Ureter (tissue), 1 donor: ENCODE measurements around the gene TCEAL8. TPM values are rescaled to one million over a fixed set of nuclear protein-coding genes. Genes with fewer than 3 reads are reported as not detected.
"Not testable (repeated sequence)": the region's sequence is repeated elsewhere in the genome, so short reads cannot be mapped to it uniquely, and the experiment has no call there.

ENCODE experiments used
- DNase-seq: peaks from one replicate; pipeline ENCODE4 v3.0.0-alpha.2; 2020; ENCODE audit warnings: low spot score
- total RNA-seq: library from RNA; stranded (reverse); gene quantifications from one replicate; pipeline ENCODE4 v1.2.4, GENCODE V29; 2023
- donor health status: DM: yes; HTN: yes; CAD: no.

TCEAL8 gene, protein sequence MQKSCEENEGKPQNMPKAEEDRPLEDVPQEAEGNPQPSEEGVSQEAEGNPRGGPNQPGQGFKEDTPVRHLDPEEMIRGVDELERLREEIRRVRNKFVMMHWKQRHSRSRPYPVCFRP
- total RNA-seq = 54.7 TPM

DNA sequence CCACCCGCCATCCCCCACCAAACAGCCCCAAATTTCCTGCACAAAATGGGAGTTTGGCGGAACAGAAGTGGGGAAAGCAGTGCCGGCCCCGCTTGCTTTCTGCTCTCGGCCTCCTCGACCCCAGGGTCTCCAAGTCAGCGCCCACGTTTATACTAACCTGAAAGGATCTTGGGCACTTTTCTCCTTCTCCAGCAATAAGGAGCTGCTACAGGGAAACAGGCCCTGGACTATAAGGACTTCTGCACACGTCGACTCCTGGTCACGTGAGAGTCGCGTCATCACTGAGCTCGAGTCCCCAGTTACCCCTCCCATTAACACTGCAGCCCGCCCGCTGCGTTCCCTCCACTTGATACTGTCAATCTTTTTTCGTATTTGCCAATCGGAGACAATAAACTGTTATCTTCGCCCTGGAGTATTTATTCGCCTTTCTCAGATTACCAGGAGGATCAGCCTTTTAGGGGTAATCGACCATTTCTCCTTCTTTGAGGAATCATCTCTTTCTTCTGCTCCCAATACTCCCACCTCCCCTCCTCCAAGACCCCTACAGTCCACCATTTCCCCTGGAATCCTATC is at the start of gene TCEAL8:
Gene TCEAL8 (minus strand): TSS at position 235 of the 573 bp plus-strand sequence. CDS start 1,176 bp downstream, outside the sequence.
- DNase-seq = peak; percentile 80

DNA sequence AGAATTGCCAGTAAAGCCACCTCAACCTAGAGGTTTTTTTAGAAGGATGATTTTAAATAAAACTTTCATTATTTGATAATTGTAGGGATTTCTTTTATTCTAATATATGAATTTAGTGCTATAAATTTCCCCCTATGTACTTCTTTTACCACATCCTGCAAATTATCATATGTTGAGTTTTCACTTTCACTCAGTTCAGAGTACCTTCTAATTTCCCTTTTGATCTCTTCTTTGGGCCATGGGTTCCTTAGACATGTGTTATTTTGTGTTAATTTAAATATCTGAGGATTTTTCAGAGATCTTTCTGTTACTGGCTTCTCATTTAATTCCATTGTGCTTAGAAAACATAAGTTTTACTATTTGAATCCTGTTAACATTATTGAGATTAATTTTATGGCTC is 49.8 kb upstream of the TCEAL8 start:
- no peak for DNase-seq

DNA sequence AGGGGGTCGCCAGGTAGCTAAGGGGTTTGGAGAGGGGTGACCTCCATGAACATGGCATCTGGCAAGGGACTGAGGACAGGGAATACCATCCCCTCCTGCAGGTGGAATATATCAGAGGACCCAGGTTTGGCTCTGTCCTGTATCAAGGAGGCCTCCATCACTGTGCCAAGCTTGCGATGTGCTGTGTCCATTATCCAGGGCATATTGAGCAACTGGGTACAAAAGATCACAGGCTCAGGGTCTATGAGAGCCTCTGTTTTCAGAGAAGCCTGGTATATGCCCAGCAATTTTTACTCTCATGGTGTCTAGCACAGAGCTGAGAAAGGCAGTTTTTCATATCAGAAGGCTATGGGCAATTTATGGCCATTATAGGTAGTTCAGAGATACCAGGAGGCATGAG is 38.2 kb upstream of the TCEAL8 start:
- DNase-seq = no peak

DNA sequence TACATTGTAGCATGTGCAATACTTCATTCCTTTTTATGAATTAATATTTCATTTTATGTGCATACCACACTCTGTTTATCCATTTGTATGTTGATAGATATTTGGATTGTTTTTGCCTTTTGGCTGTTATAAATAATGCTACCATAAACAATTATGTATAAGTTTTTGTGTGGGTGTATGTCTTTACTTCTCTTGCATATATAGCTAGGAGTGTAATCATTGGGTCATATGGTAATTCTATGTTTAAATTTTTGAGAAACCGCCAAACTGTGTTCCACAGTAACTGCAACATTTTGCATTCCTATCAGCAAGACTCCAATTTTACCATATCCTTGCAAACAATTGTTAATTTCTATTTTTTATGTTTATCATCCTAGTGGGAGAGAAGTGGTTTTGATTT is 24.7 kb upstream of the TCEAL8 start:
- DNase-seq = no peak

DNA sequence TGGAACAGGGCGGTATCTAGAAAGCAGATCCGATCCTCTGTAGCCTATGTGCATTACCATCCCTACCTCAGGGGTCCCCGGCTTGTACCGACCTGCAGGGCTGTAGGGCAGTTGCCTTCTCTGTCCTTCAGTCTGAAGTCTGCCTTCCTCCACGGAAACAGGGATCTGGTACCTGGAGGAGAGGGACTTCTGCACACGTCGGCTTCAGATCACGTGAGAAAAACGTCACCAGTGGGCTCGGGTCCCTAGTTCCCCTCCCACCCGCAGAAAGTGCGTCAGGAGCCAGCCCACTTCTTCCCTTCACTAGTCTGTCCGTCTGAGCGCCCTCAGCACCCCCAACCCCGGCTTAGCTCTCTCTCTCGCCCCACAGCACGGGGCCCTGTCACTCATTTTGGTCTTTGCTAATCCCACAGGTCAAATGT is 21.6 kb upstream of the TCEAL8 start, which contains the start of gene TCEAL5:
Gene TCEAL5 (minus strand): TSS at position 170 of the 422 bp plus-strand sequence. CDS start 2,187 bp downstream, outside the sequence.
- no peak for DNase-seq

DNA sequence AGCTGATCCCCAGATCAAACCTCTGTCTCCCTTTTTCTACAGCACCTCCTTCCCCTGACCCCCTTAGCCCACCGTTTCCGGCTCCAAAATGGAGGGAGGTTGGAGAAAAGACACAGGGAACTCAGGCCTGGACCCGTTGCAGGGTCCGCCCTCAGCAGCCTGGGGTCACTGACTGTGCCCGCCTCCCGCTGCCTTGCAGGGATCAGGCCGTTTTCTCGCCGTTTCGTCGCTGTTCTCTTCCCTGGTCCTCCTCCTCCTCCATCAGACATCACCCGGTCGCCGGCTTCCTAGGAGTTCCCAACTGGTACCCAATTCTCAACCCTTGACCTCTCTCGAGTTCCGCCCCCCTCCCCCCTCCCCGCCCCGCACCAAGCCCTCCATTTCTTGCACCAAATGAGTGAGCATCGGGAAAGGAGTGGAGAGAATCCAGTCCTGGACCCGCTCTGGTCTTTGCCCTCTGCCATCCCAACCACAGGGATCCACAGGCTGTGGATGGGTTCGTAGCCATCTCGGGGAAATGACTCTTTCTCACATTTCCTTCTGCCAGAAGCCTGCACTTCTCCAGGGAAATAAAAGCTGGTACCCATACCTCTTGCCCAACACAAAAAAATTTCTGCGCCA is 21.1 kb upstream of the TCEAL8 start:
- DNase-seq = no peak

DNA sequence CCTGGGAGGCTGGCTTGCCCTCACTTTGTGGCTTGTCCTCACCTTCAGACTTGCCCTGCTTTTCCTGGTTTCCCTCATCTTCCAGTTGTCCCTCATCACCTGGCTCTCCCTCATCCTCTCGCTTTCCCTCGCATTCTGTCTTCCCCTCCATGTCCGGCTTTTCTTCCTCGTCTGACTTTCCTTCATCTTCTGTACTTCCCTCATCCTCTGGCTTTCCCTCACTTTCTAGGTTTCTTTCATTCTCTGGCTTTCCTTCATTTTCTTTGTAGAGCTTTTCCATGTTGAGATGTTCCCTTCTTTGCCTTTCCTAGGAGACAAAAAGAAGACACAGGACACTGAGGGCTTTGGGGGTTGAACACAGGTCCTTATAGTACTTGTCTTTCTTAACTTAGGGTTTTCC is 19.3 kb upstream of the TCEAL8 start:
- no peak for DNase-seq

DNA sequence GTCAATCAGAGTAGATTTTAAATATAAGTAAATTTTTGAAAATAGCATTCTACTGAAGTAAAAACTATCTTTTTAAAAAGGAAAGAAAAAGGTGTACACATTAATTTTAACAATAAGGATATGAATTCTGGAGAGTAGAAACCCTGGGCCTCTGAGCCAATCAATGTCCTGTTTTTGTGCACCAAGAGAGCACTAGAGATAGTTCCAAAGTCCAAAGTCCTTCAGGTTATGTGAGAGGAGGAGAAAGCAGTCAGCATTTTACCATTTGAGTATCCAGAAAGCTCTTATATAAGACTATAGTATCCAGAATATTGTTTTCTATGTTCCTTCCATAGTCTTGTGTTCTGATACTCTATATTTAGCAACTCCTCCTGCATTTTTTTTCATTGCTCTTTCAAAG is 3.3 kb upstream of the TCEAL8 start:
- no peak for DNase-seq

DNA sequence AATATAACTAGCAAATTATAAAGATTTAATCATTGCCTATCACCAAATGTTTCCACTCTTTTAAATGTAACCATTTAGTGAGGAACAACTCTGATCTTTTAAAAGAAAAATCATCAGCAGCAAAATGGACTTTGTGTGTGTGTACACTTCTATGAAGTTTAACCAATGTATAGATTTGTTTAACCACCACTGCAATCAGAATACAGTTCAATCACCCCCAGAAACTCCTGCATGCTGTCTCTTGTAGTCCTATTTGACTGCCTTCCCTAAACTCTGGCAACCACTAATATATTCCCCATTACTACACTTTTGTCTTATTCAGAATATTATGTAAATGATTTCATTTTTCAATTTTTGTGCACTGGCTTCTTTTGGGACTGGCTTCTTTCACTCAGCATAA is 1.7 kb upstream of the TCEAL8 start:
- DNase-seq = no peak

DNA sequence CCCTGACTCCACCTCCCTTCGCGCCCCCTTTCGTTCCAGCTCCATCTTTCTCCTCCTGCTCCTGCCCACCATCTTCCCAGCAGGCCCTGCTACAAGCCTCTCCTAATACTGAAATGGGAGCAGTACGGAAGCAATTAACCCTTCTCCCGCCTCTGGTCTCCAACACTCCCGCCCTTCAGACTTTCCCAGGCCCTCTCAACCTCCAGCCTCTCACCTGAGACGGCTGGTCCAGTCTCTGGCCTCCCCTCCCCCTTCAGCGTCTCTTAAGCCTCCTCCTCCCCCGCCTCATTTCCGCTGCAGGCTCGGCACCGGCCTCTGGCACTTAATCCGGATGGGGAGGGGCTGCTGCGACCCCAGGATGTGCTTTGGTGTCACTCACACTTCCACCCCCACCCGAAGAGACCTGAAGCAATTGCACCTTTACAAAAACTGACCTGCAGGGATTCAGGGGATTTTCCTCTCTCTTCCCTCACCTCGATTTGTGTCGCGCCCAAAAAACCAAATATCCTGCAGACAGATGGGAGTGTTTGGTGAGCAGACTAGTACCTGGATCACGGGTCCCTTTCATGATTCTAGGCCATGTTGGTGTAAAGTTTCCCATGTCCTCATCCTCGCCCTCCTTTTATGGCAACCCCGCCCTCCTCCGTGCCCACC is 657 bp downstream of the TCEAL8 start:
- DNase-seq = peak; percentile 67

DNA sequence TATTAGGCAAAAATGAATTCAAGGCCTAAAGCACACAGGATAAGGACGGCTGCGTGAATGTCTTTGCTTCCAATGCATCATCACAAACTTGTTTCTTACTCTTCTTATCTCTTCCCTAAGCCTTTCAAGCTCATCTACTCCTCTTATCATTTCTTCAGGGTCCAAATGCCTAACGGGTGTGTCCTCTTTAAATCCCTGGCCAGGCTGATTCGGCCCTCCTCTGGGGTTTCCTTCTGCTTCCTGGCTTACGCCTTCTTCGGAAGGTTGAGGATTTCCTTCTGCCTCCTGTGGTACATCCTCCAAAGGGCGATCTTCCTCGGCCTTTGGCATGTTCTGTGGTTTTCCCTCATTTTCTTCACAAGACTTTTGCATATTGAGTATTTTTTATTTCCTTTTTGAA is 1.3 kb downstream of the TCEAL8 start:
- no peak for DNase-seq

DNA sequence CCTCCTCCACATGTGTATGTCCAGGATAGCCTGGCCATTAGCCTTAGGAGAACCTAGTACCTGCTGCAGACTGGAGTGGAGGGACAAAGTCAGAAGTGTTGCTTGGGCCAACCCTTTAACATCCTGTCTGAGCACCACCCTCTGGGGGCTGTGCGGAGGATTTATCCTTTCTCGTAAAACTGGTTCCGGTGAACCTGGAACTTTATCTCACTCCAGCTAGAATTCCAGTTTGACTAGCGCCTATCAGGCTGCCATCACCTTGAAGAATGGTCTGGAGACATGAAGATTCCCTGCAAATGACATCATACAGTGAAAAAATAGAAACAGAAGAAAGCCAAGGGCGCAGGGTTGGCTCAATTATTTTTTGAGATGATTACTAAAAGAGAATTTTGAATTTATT is 4.0 kb downstream of the TCEAL8 start:
- DNase-seq = no peak

DNA sequence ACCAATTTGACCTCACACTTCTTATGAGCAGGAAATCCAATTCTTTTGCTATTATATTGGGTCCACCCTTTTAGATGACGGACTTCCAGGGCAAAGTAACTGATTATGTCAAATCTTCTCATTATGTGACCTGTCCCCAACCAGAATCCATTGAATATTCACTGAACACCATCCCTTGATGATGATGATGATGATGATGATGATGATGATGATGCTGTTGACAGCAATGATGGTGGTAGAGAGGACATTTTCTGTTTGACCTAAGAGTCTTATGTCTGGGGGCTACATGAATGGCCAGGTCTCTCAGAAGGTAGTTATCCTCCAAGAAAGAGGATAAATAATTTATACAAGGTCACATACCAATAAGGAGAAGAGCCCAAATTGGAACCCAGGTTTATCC is 5.2 kb downstream of the TCEAL8 start:
- DNase-seq = no peak

DNA sequence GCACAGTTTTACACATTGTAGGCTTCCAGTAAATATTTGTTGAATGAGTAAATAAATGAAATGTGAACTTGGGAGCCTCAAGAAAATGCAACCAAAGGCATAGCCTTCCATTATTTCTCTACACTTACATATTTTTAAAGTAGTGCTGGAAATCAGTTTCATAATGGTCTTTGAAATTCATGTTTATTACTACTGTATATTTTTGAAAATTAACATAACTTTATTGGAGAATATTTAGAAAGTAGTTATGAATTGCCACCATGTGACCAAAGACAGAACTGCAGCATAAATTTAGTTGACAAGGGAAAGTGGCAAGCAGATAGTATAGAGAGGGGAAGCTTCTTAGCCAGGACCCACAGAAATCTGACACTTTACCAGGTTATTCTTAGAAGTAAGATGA is 6.4 kb downstream of the TCEAL8 start:
- DNase-seq = no peak

DNA sequence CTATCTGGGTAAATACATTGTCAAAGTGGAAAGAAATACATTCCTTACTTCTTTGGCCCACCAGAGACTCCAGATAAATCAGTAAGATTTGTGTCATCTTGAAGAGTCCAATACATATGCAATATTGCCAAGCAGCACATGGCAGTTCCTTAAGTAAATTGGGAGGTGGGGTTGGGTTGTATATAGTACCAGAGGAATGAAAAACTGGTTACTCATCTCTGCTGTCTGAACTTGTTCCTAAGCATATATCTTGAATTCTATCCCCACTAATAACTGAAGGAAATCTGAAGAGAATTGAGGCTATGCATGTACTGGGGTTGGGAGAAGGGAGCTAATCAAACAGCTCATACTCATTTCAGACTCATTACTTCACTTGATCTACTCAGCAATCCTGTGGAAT is 14.8 kb downstream of the TCEAL8 start:
- no peak for DNase-seq

DNA sequence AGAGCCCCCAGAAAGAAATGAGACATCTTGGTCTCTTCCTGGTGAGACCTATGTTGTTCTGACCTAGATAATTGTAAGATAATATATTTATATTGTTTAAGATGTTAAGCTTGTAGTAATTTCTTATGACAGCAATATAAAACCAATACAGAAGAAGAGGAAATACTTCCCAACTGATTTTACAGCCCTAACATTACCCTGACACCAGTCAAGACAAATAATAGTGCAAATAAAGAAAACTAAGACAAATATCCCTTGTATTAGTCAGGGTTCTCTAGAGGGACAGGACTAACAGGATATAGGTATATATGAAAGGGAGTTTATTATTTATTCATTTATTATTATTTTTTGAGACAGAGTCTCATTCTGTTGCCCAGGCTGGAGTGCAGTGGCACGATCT is 18.7 kb downstream of the TCEAL8 start:
- DNase-seq = no peak

DNA sequence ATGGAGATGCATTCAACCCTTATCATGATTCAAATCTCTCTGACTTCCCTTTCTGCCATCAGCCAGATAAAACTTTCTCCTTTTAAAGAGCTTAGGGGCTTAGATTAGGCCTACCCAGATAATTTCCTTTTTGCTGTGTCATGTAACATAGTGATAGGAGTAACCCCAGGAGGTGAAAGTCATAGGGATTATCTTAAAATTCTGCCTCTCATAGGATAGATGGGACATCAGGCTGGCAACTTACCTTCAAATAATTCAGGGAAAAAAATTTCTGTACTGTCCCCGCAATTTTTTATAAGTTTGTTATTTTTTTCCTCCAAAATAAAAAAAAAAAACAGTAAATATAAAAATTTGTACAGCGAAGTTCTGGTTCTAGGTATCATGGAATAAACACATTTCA is 19.3 kb downstream of the TCEAL8 start:
- DNase-seq = not testable (repeated sequence)

DNA sequence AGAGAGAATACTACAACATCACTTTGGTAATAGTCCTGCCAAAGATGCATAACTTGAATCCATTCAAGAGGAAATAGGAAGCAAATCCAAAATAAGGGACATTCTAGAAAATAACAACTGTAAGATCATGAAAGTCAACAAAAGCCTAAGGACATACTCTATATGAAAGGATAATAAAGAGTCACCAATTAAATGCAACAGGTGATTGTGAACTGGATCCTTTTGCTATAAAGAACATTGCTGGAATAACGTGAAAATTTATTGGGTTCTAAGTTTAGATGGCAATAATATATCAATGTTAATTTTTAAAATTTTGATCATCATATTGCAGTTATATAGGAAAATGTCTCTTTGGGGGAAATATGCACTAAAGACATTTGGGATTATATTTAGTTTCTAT is 20.1 kb downstream of the TCEAL8 start:
- DNase-seq = no peak

DNA sequence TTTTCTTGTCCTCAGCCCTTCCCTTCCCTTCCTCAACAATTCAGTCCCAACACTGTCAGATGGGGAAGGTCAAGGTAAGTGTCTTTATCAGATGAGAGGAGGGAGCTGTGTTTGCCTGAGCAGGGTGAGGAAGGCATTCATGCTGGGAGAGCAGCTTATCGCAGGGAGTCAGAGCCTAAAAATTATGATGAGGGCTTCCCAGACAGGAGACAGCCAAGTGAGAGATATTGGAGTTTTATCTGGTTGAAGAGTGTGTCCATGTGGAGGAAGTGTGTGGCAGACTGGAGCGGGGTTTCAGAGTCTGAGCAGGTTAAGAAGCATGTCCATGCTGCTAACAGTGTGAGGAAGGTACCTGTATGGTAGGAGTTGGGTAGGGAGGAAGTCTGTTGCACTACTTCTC is 21.7 kb downstream of the TCEAL8 start:
- DNase-seq = no peak

DNA sequence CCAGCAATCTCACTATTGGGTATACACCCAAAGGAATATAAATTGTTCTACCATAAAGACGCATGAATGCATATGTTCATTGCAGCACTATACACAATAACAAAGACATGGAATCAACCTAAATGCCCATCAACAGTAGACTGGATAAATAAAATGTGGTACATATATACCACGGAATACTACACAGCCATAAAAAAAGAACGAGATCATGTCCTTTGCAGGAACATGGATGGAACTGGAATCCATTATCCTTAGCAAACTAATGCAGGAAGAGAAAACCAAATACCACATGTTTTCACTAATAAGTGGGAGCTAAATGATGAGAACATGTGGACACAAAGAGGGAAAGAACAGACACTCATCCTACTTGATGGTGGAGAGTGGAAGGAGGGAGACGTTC is 29.0 kb downstream of the TCEAL8 start:
- DNase-seq = not testable (repeated sequence)

DNA sequence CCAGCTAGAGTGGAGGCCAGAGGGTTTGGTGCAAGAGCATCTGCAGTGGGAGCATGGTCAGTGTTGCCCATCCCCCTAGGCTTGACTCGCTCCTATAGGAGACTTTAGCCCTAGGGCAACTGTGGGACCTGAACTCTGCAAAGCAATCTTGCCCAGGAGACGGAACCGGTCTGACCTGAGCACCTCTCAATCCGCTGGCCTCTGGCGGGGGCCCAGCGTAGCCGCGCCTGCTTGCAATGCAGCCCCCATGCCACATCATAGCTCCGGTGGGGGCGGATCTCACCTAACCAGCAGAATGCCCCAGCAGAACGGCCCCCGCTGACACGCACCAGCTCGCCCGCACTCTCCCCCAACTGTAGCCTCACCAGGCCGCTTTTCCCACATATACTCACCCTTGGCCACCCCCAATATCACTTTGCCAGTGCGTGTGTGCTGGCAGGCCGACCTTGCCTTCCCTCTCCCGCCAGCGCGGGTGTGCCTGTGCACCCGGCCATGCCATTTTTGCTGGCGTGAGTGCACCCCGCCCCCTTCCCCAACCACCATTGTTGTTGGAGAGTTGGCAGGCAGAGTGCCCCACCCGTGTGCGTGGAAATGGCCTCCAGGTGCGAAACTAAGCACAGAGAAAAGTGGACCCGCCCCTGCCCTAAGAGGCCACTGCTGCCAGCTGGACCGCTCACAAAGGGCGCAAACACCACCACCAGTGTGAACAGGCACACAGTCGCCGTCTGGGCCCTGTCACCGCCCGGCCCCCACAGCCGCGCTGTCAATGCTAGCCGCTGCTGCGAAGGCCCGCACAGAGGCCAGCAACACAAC is 34.2 kb downstream of the TCEAL8 start:
- no peak for DNase-seq

DNA sequence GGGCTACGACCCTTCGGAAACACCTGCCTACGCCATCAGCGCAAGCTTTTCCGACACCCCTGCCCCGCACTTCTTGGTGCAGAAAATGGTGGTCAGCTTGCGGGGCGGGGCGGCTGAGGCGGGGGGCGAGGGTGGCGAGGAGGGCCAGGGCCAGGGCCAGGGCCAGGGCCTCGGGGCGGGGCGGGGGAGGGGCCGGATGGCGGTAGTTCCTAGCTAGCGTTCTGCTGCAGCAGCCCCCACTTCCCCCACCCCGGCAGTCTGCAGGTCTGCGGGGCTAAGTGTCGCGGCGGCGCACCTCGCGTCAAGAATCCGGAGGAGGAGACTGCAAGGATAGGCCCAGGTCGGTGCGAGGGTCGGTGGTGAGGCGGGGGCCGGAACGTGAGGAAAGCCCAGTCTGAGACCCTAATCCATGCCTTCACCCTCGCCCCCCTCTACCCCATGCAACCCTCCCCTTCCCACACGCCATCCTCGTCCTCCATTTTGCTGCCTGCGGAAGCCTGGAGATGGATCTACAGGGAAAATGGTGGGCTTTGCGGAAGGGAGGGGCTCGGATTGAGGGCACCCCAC is 39.4 kb downstream of the TCEAL8 start:
- DNase-seq = peak; percentile 44
